ENCODE data around the gene CST3.
"Not testable (repeated sequence)": the region's sequence is repeated elsewhere in the genome, so short reads cannot be mapped to it uniquely, and the experiment has no call there.

CST3 gene, protein sequence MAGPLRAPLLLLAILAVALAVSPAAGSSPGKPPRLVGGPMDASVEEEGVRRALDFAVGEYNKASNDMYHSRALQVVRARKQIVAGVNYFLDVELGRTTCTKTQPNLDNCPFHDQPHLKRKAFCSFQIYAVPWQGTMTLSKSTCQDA

DNA sequence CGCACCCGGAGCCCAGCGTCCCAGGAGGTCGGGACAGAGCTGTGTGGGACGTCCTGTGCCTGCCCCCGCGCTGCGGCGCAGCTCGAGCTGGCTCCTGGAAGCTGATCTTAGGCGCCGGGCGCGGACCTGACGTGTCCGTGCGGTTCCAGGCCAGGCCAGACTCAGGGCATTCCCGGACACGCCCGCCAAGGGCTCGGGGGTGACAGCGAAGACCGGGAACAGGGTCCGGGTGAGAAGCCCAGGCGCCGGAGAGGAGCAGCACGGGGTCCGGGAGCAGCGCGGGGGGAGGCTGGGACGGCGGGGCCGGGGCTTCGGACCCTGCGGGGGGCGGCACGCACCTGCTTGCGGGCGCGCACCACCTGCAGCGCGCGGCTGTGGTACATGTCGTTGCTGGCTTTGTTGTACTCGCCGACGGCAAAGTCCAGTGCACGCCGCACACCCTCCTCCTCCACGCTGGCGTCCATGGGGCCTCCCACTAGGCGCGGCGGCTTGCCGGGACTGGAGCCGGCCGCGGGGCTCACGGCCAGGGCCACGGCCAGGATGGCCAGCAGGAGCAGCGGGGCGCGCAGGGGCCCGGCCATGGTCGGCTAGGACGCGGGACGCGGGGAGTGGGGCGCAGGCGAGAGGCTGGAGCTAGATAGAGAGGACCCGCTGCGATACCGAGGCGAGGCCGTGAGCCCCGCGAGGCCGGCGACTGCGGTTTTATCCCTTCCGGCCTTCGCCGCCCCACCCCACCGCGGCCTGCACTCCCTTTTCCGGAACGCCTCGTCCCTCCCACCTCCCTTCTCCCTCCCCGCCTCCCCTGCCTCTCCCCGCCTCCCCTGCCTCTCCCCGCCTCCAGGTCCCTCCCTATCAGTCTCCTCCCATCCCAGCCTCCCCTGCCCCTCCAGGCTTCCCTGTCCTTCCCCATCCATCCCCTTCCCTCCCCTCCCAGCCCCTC is at the start of gene CST3:
TSS of gene CST3 (minus strand) at position 674 of the 940 bp plus-strand sequence. CDS start at position 581, 93 bp downstream.
- no peak for FAIRE-seq

DNA sequence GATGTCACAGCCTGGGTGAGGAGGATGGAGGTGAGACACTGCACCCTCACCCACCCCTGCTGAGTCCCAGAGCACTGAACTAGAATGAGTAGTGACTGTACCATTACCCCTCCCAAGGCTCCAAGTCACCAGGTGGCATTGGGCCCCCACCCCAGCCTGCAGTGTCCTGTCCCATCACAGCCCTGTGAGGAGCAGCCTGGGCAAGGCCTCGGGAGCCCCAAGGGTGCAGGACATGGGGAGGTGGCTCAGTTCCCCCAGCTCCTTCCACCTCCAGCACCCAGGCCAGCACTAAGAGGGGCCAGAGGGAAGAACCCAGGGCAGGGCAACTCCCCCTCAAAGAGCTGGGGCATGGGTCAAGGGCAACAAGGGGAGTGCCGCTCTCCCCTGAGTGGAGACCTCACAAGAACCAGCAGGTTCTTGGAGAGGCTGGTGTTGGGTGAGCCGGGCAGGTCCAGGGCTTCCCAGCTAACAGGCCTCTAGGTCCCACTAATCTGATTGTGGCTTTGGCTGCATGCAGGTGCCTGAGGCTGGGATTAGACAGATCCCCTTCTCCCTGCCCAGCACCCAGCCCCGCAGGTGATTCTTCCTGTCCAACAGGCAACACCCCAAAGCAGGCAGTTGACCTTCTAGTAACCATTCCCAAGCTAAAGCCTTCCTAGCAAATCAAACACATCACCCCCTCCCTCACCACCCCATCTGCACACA is 48.4 kb upstream of the CST3 start:
- FAIRE-seq = no peak

DNA sequence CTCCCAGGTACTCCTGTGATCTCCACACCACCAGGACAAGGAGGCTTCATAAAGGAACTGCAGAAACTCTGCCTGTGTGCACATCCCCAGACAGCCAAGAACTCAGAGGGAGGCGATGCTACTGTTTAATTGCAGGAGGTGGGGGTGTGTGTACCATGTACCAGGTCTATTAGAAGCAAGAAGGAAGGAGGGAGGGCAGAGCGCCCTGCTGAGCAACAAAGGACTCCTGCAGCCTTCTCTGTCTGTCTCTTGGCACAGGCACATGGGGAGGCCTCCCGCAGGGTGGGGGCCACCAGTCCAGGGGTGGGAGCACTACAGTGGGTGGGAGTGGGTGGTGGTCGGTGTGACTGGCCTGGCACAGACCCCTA is 47.8 kb upstream of the CST3 start:
- FAIRE-seq = not testable (repeated sequence)

DNA sequence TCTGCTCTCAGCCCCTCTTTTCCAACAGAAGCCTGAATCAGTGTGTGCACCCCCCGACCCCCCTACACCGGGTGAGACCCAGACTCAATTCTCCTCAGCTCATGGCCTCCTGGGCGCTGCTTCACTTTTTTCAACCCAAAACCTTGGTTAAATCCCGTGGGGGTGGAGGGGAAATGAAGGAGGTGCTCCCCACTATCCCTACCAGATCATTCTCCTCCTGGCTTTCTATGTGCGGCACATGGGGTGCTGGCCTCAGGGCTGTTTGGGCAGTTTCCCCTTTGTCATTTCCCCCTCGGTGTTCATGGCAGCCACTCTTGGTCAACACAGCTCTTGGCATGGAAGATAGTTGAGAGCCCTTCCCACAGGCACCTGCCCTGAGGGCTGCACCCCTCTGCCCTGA is 46.5 kb upstream of the CST3 start:
- no peak for FAIRE-seq

DNA sequence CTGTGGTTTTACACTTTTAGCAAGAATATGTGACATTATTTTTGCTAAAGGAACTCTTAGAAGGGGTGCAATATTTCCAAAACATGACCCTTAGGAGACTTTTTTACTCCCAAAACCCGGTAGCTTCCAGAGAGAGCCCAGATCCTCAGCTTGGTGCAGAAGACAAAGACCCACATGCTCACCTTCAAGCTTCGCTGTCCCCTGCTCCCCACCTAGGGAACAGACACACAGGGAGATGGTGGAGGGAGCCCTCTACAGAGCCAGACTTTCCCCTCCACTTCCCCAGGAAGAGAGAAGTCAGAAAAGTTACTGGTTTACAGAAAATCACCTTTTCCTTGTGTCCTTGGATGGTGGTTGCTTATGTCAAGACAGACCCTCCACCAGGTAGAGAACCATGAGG is 46.1 kb upstream of the CST3 start:
- no peak for FAIRE-seq

DNA sequence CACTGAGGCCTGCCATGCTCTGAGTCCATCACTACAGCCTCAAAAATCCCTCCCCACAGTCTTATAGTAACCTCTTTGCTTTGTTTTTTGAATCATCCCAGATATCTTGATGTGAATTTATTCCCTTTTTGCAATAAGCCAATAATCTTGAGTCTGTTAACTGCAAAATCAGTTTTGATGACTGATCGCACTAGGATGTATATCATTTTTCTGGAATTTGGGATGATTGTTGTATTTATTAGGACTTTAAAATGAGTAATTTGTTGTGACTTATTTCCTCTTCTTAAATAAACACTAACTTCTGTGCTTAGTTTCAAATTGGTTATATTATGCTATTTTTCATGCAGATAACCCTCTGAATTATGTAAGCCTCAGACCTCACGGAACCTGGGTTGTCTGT is 45.5 kb upstream of the CST3 start:
- no peak for FAIRE-seq

DNA sequence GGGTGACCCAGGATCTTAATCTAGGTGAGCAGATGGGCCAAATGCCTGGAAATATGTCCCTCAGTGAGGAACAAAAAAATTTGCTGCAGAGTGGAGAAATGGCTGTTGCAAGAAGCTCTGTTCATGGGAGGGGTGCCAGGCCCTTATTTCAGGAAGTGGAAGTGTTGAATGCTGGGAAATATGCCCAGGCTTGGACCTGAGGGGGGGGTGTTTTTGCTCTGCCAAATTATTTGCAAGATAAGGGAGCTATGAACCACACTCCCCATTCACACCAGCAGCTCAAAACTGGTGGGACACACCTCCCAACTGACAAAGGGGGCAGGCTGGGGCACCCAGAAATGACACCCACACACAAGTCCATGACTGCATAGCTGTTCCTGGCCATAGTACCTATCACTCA is 42.4 kb upstream of the CST3 start:
- FAIRE-seq = no peak

DNA sequence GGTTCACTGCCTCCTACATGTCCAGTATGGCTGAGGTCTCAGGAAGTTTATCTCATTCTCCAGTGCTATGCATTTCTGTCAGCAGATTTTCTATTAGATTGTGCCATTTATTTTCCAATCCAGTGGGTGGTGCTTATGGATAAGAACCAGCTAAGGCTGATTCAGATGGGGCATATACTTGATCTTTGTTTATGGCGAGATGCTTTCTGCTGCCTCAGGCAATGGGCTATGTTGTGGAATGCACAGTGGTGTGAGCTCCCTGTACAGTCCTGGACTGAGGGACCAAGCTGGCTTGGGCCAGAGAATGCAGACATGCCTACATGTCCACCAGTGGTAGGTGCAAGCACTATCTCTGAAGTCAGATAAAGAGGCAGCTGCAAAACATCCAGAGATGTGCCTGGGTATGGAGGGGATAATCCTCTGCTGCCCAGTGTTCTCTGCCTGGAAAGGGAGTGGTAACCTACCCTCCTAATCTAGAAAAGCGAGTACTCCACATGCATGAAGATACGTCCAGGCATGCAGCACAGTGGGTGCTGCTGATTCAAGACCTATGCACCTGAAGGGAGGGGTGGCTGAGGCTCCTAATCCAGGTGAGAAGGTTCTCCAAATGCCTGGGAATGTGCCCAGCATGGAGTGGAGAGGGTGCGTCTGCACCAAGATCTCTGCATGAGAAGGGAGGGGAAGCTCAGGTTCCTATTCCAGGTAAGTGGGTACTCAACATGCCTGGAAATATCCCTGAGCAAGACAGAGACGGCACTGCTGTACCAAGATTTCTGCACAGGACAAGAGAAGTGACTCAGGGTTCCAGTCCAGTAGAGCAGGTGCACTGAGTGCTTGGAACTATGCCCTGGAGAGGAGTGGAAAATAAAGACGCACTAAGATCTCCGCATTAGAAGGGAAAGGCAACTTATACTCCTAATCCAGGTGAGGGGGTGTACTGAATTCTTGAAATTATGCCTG is 41.7 kb upstream of the CST3 start:
- no peak for FAIRE-seq

DNA sequence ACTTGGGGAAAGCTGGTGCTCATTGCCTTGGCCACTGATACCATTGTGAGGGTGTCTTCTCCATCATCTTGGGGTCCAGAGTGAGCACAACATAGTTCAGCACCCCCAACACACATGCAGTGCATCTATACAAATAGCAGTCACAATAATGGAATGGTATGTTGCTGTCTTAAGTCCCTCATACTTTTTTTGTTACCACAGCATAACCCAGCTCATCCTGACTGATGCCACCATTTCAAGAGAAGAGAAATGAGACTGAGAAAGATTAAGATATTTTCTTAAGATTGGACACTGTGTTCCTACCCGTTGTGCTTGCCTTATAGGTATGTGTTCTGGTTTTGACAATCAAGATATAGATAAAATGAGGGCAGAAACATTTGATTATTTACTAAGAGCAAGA is 35.5 kb upstream of the CST3 start:
- FAIRE-seq = no peak

DNA sequence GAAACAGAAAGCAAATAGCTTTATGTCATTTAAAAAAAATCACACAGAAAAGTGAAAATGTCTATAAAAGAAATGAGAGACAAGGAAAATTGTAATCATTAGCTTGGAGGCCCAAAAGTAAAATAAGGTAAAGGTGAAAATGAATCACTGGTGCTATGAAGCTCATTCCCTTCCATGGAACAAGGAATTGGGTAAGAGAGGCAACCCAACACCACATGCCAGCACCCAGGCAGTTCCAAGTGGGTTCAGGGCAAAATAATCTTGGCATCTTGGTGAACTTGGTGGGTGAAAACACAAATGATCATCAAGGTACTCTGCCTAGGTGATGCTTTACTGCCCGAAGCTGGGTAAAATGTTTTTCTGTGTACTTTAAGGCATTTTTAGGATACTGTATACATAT is 34.4 kb upstream of the CST3 start:
- FAIRE-seq = no peak

DNA sequence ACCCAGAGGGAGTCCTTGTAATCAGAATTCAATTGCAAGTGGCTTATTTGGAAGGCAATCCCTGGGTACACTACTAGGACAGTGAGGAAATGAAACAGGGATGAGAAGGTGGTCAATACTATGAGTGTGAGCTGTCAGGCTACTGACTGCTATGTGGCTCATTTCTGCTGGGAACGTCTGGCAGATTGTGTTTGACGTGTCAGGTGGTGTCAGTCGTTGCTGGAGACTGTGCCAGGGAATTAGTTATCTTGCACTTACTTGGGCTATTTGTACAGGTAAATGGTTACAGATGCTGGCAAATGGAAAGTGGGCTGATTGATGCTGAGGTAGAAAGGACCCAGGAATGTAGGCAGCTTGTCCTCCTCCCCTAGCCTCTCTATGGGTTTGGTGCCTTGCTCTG is 33.7 kb upstream of the CST3 start:
- no peak for FAIRE-seq

DNA sequence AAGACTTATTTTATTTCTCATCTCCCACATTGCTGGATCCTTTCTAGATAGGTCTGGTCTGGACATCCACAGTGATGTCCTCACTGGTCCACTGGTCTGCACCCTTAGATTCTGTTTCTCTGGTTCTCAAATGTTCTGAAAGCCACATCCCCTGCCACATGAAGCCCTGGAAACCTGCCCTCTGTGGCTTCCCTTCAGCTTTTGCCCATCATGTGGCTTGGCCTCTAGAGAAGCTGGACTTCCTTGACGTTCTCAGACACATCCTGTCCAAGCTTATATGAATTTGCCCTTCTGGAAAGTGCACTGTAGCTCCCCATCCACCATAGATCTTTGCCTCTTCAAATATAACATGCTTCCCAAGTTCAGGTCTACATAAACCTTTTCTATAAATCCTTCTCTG is 32.6 kb upstream of the CST3 start:
- FAIRE-seq = no peak

DNA sequence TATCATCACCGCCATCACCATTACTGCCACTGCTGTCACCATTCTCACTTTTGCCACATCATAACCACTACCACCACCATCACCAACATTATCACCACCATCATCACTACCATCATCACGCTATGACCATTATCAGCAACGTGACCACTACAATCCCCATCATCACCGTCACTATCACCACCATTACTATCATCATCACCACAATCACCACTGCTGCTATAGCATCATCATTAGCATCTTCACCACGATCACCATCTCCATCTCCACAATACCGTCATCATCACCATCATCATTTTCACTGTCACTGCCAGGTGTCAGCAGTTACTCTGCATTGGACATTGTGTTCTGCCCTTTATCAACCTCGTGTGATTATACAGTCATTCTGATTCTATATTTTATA is 32.1 kb upstream of the CST3 start:
- no peak for FAIRE-seq

DNA sequence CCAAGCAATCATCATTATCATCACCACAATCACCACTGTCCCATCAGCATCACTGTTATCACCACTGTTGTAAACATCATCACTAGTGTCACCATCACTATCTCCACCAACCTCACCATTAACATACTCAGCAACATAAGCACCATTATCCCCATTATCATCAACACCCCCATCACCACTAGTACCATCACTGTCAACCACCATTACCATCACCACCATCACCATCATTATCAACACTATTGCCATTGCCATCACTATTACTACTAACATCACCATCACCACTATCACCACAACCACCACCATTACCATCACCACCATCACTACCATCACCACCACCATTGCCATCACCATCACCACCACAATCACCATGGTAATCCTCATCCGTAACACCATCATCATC is 31.6 kb upstream of the CST3 start:
- no peak for FAIRE-seq

DNA sequence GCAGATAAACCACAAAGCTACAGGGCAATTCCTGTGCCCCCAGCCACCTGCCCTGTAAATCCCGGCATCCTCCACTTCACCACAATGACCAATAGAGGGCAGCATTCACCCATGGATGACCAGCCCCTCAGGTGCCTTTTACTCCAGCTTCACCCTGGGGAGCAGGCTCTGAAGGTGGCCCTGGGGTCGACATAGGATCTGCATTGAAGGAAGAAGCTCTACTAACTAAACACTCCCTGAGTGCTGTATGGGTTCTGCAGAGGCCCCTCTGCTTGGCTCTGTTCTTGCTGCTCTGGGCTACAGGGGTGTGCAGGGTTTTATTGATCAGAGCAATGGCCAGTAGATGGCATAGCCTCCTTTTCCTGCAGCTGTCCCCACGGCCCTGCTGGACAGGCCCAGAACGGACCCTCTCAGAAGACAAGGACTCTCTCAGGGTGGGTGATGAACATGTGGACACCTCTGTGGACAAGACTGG is 30.8 kb upstream of the CST3 start:
- no peak for FAIRE-seq

DNA sequence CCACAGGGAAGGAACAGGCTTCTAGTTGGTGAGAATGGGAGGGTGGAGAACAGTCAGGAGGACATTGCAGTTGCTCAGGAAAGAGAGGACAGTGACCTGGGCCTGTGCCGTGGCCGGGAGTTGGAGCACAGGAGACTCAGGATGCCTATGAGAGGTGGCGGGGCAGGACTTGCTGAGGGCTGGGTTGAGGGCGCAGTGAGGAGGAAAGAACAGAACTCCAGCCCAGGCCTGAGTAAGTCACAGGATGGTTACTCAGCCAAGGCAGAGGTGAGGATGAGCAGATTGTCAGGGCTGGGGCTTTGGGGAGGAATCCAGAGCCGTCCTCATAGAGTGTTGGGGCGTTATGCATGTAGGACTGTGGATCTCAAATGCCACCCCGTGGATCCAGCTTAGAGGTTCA is 29.9 kb upstream of the CST3 start:
- no peak for FAIRE-seq

DNA sequence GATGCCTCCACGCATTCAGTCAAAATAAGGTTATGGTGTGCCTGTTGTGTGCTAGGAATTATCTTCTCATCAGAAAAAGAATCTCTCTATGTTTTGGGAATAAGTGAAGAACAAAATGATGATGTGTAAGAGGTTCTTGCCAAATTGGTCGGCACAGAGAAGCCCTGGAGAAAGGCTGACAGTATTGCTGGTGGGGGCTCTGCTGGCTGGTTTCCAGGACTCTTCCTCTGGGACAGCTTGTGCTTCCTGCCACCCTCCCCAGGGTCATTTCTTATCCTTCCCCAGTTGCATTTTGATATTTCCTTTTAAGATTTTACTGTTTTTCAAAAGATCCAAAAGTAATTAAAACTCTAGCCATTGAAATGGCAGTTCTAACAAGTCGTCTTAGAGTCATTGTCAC is 28.9 kb upstream of the CST3 start:
- no peak for FAIRE-seq

DNA sequence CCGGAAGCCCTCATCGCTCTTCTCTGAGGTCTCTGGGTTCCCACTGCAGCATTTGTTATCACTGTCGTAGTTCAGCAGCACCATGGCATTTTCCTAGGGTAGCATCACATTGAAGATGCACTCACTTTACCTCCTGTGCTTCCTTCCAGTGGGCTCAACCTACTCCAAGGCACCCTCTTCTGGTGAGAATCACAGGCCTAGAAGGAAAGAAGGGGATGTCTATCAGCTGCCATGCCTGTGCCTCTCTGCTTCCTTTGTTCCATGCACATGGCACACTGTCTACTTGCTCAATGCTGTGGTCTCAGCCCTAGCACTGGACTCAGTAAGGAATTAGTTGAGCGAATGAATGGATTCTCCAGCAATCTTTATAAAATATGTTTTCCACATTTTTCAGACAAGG is 28.4 kb upstream of the CST3 start:
- FAIRE-seq = no peak

DNA sequence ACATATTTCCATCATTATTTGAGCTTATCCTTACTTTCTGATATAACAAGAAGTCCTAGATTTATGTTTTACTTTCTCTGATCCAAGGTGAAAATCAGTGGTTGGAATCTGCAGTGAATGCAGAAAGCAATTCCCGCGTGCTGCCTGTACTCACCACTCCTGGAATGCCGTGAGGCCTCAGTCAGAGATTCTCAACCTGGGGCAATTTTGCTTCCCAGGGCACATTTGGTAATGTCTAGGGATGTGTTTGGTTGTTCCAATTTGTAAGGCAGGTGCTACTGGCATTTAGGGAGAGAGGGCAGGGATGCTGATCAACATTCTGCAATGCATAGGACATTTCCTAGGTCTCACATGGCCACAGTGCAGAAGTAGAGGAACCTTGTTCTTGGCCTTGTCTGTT is 27.2 kb upstream of the CST3 start:
- FAIRE-seq = no peak

DNA sequence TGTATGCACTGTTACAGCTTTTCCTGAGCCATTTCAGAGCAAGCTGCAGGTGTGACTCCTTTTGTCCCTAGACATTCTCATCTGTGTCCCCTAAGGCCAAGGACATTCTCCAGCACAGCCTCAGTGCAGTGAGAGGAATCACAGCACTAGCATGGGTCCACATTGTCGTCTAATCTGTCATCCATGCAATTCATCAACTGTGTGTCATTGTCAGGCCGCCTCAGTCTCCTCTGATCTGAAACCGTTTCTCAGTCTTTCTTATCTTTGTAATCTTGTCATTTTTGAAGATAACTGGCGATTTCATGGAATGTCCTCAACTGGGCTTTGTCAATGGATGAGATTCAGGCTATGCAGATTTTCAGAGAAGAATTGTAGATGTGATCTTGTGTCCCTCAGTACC is 26.3 kb upstream of the CST3 start:
- not testable (repeated sequence) for FAIRE-seq

DNA sequence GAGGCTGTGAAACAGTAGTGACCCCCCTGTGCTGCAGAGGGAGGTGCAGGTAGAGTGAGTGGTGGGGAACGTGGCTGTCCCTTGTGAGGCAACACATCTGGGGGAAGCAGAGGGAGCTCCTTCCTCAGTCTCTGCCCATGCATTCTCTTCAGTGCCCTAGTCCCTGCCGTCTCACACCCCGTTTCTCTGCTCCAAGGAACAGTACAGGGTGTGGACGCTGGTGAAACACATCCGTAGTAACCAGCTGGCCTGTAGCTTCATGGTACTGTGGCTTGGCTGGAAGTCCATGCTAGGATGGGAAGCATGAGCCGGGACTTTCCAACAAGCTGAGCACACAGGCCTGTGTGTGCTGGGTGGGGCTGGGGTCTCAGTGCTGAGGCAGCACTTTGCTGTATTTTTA is 25.4 kb upstream of the CST3 start:
- FAIRE-seq = no peak

DNA sequence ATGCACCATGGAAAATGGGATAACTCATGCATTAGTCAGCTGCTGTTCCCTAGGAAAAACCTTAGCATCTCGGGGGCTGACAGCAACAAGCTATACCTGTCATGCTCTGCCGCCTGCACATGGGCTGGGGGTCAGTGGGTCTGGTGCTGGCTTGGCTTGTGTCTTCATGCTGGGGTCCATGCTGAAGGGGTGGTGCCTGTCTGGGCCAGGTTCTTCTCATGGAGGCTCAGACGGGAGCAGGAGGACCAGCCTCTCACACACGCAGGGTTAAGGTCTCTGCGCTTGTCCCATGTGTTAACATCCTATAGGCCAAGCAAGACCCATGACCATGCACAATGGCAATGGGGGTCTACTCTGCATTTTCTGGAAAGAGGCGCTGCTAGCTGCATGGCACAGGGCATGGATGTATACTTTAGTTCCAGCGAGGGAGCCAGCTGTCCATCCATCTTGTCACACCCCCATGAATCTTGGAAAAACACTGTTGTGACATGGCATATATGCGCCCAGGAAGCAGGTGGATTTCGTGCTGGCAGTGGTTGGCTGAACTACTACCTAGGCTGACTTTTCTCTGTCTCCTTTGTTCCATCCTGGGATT is 24.6 kb upstream of the CST3 start:
- FAIRE-seq = no peak
